Neuron (in vitro differentiated cells): ENCODE measurements around the gene LRRC4C.

ENCODE experiments used
- H2AFZ ChIP-seq: one replicate; pipeline ENCODE4 v1.6.1; 2013; ENCODE audit warnings: low read depth, mild to moderate bottlenecking, inconsistent platforms, low read length, moderate library complexity
- H3K27me3 ChIP-seq: one replicate; pipeline ENCODE4 v1.6.1; 2013; ENCODE audit warnings: low read length; ENCODE audit not compliant: insufficient read depth
- H3K36me3 ChIP-seq: one replicate; pipeline ENCODE4 v1.6.1; 2013; ENCODE audit warnings: low read length; ENCODE audit not compliant: insufficient read depth
- H3K4me1 ChIP-seq: one replicate; pipeline ENCODE4 v1.6.1; 2013; ENCODE audit warnings: low read length; ENCODE audit not compliant: insufficient read depth
- H3K4me3 ChIP-seq: 2 replicates; pipeline ENCODE4 v1.5.1; 2013; ENCODE audit warnings: mild to moderate bottlenecking, low read length, moderate library complexity
- H3K9me3 ChIP-seq: one replicate; pipeline ENCODE4 v1.6.1; 2013; ENCODE audit warnings: low read length

LRRC4C gene

DNA sequence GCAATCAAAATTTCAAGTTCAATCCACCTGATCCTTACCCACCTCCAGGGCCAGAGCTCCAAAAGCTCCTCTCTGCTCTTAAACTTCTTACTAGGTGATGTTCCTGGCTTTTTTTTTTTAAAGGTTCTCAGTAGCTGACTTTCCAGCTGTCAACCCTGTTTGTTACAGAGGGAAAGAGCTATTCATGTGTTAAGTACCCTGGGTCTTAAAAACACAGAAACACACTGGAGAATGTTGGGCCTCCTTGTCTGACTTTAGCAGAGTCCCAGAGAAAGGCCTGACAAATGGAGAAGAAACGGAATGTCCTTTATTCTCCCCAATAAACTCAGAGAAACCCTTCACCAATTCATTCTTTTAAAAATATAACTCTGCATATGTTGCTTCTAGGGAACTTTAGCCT is 3.2 kb downstream of the LRRC4C start:
- Histone ChIP-seq H3K36me3 (no peaks in the 10 kb centered on the region), H3K4me1 (peaks cover 22% of the 10 kb centered on the region), H3K9me3 (no peaks in the 10 kb centered on the region), H3K27me3 (no peaks in the 10 kb centered on the region), H3K4me3 (no peak overlapping the region), H2AFZ (peak overlapping the region; percentile 87)

DNA sequence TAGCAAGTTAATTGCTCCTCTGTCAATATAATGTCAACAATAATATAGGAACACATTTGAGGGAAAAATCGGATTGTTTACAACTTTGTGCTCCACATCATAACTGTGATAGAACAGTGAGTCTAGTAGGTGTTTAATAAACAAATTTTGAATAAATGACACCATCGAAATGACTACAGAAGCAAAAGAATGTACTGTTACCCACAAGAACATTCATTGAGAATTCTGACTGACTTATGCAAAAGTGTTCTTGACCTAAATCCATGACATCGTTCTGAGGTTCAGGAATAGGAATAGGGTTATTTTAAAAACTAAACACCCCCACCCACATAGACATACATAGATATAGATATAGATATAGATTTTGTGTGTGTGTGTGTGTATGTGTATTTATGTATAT is 8.4 kb downstream of the LRRC4C start:
- Histone ChIP-seq H3K36me3 (no peaks in the 10 kb centered on the region), H3K9me3 (no peaks in the 10 kb centered on the region), H3K4me1 (peaks cover 12% of the 10 kb centered on the region), H3K4me3 (no peak overlapping the region), H3K27me3 (no peaks in the 10 kb centered on the region), H2AFZ (no peak overlapping the region)

DNA sequence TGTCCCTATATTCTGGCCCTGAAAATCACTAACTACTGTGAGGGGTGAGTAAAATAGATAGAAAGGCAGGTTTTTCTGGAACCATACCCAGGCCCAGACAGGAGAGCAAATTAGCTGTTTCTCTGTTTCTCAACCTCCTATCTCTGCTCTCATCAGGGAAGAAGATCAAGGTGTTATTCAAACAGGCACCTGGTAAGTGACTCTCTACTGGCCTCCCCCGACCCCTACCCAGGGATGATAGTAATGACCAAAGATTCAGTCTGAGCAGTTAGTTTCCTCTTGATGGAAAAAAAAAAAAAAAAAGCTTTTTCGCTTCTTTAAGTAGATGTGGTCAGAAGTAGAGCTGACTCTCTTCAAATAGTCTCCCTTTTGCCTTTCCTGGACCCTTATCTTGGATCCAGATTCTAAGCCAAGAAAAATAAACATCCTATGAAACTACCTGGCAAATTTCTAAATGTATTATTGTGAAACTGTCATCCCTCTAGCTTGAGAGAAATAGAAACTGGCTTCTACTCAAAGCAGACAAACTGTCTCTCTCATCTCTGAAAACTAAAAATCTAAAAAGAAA is 9.9 kb downstream of the LRRC4C start:
- peaks cover 9% of the 10 kb centered on the region for H3K4me1 ChIP-seq
- H3K9me3 ChIP-seq = no peaks in the 10 kb centered on the region
- H2AFZ ChIP-seq = no peak overlapping the region
- H3K27me3 ChIP-seq = no peaks in the 10 kb centered on the region
- no peak overlapping the region for H3K4me3 ChIP-seq
- no peaks in the 10 kb centered on the region for H3K36me3 ChIP-seq

DNA sequence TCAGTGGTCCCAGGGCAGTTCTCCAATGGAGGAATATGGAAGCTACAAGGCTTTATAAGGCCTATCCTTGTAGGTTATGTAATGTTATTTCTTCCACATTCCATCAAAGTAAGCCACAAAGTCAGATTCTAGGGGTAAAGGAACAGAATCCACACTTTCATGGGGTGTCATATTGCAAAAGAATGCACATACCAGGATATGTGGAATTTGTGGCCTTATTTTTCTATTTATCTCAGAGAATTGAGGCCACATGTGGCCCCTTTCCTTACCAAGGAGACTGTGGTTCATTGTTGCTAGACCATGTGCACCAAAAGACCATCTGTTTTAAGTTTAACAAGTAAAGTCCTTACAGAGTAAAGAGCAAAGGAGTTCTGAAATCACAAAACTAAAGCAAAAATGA is 12.9 kb downstream of the LRRC4C start:
- H3K4me1 ChIP-seq = no peaks in the 10 kb centered on the region
- H3K36me3 ChIP-seq = no peaks in the 10 kb centered on the region
- H3K4me3 ChIP-seq = no peak overlapping the region
- H3K27me3 ChIP-seq = no peaks in the 10 kb centered on the region
- no peaks in the 10 kb centered on the region for H3K9me3 ChIP-seq
- no peak overlapping the region for H2AFZ ChIP-seq

DNA sequence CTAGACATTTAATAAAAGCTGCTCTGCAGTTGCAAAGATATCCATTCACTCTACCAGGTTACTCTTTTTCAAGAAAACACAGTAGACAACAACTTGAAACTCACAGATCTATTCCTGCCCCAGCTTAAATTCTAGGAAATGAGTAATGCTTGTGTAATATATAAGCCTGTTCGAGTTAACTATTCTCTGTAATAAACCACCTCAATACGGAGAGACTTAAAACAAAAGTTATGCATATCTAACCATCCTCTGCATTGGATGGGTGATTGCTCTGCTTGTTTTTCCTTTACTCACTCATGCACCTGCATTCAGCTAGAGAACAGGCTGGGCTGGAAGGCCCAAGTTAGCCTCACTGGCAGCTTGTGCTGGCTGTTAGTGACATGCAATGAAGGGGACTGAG is 13.3 kb downstream of the LRRC4C start:
- no peak overlapping the region for H2AFZ ChIP-seq
- no peaks in the 10 kb centered on the region for H3K4me1 ChIP-seq
- no peaks in the 10 kb centered on the region for H3K36me3 ChIP-seq
- H3K27me3 ChIP-seq = no peaks in the 10 kb centered on the region
- no peaks in the 10 kb centered on the region for H3K9me3 ChIP-seq
- no peak overlapping the region for H3K4me3 ChIP-seq

DNA sequence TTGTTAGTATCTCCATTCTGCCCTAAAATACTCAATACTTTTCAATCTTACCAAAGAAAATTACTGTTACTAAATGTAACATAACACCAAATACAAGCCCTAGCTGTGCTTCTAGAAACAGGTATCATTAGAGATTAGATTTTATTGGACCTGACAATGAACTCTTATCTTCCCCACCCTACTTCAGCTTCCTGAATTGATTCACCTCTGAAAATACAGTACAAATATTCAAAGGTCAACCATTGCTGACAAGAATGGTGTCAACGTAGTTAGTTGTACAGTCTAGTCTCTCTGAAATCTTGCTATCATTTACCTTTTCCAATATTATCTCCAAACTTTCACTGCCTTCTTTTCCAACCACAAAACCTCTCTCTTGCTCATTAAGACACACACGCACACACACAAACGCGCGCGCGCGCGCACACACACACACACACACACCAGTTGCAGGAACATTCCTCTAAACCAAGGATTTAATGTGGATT is 22.4 kb downstream of the LRRC4C start:
- Histone ChIP-seq H3K4me3 (no peak overlapping the region), H3K27me3 (no peaks in the 10 kb centered on the region), H2AFZ (no peak overlapping the region), H3K4me1 (no peaks in the 10 kb centered on the region), H3K36me3 (no peaks in the 10 kb centered on the region), H3K9me3 (no peaks in the 10 kb centered on the region)

DNA sequence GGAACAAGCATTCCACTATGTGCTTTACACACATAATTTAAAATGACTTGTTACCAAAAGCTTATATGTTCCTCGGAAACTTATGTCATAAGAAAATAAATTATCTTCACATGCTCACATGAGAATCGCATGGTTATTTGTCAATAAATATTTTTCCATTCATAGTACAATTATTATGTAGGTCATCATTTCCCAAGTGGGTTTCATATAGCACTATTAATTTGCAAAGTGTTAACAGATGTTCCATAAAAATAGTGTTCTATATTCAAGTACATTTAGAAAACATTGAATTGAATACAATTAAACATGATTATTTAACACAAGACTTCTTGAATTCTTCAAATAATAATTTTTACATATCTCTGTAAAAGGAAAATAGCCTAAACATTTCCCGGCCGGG is 23.9 kb downstream of the LRRC4C start:
- Histone ChIP-seq H3K9me3 (no peaks in the 10 kb centered on the region), H3K36me3 (no peaks in the 10 kb centered on the region), H3K4me1 (no peaks in the 10 kb centered on the region), H3K4me3 (no peak overlapping the region), H3K27me3 (no peaks in the 10 kb centered on the region), H2AFZ (no peak overlapping the region)

DNA sequence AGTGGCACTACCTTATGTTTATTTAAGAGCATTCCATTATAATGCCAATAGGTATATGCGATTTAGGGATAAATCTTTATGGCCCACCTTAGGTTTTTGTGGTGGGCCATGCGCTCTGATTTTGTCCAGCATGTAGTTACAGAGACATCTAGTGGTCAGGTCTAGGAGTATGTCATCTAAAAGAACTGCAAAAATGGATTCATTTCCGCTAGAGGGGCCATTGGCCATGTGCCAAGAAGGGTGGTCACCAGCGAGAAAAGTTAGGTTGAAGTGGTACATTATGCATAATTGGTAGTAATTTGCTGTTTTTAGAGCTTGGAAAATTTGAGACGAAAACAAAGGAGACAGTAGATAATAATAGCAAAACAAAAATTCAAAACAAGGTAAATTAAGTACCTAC is 27.7 kb downstream of the LRRC4C start:
- no peak overlapping the region for H3K4me3 ChIP-seq
- no peaks in the 10 kb centered on the region for H3K36me3 ChIP-seq
- H3K4me1 ChIP-seq = no peaks in the 10 kb centered on the region
- no peaks in the 10 kb centered on the region for H3K27me3 ChIP-seq
- no peak overlapping the region for H2AFZ ChIP-seq
- no peaks in the 10 kb centered on the region for H3K9me3 ChIP-seq

DNA sequence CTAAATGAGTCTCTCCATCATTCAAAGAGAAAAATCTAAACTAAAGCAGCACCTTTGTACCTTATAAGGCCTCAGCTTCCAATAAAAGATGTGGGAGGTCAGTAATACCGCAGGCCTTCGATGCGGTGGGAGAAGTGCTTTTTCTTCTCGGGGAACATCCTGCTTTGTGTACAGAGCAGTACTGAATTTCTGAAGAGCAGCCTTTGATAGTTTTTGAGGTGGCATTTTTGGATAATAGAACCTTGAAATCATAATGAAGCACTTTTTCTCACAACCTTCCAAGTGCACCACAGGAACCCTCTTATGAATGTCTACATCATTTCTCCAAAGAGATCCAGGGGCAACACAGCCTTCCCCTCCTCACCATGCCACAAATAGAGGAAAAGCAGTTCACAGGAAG is 39.6 kb downstream of the LRRC4C start:
- Histone ChIP-seq H3K27me3 (no peaks in the 10 kb centered on the region), H3K4me1 (no peaks in the 10 kb centered on the region), H2AFZ (no peak overlapping the region), H3K36me3 (no peaks in the 10 kb centered on the region), H3K9me3 (no peaks in the 10 kb centered on the region), H3K4me3 (no peak overlapping the region)

DNA sequence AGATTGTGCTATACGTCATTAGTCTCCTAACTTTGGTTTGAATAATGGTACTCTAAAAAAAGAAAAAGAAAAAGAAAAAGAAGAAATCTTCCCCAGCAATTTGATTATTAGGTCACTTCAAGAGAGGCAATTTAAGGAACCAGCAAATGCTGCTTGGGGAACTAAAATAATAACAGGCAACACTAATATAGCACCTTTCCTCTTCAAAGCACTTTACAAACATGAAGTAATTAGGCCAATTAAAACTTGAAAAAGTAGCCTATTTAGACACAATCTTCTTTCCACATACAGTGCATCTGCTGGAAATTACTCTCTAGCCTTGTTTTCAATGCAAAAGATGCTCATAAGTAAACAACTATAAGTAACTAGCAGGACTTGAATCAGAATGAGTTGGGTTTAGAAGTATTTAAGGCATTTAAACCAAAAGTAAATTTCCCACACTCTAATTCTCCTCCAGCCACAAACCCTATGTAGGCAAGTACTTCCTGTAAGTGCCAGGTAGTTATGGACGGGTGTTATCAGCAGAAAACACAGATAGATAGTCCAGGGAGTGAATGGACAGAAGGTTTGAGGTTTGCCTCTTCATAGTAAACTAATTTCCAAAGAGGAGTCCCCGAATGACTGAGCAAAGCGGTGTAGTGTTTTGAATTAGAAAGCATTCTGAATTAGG is 44.5 kb downstream of the LRRC4C start:
- Histone ChIP-seq H3K4me3 (no peak overlapping the region), H2AFZ (no peak overlapping the region), H3K9me3 (no peaks in the 10 kb centered on the region), H3K4me1 (no peaks in the 10 kb centered on the region), H3K36me3 (no peaks in the 10 kb centered on the region), H3K27me3 (no peaks in the 10 kb centered on the region)

DNA sequence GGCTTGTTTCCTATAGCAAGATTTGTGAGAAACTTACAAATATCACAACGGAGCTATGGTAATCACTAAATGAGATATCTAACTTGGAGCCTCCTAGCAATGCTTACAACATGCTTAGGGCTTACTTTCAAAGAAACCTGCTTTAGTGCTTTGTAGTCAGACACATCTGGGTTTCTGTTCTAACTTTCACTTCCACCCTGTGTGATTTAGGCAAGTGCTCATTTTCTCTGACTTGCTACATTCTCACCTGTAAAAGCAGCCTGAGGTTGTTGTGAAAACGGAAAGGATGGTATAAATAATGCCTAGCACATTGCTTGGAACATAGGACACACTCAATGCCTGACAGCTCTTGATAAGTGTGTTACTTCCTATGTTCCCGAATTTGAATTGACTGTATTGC is 45.6 kb downstream of the LRRC4C start:
- Histone ChIP-seq H3K4me3 (no peak overlapping the region), H3K36me3 (no peaks in the 10 kb centered on the region), H3K27me3 (no peaks in the 10 kb centered on the region), H3K9me3 (no peaks in the 10 kb centered on the region), H3K4me1 (peaks cover 1% of the 10 kb centered on the region), H2AFZ (no peak overlapping the region)

DNA sequence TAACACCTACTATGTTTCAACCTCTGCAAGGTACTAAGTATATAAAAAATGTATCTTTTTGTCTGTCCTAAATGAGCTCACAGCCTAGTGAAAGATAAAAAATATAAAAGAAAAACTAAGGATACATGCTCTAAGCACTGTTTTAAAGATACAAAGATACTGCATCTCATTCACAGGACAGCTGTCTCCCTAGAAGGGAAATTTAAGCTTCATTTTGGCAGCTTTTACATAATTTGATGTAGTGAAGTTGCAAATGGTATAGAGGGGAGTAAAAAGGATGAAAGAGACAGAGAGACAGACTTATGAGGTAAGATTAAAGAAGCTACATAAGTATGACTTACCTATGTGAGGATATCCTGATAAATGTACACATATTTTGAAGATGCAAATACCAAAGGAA is 53.6 kb downstream of the LRRC4C start:
- H2AFZ ChIP-seq = no peak overlapping the region
- H3K4me1 ChIP-seq = peaks cover 7% of the 10 kb centered on the region
- no peak overlapping the region for H3K4me3 ChIP-seq
- H3K27me3 ChIP-seq = no peaks in the 10 kb centered on the region
- H3K9me3 ChIP-seq = no peaks in the 10 kb centered on the region
- no peaks in the 10 kb centered on the region for H3K36me3 ChIP-seq

DNA sequence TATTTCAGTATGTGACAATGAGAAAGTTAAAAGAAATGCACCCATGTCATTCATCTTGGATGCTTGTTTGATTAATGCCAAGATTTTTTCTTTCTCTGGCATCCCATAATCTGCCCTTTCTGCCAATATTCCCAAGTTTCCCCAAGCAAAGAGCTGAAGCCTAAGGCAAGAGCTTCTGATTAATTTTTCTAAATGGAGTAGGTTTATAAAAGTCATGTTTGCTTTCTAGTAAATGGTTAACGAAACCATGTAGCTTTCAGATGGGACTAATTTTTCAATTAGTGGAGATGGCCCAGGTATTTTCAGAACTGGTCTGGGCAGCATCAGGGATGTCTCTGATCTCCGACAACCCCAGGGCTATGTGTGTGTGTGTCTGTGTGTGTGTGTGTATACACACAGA is 55.3 kb downstream of the LRRC4C start:
- Histone ChIP-seq H3K9me3 (no peaks in the 10 kb centered on the region), H3K4me1 (peaks cover 13% of the 10 kb centered on the region), H2AFZ (no peak overlapping the region), H3K4me3 (no peak overlapping the region), H3K36me3 (no peaks in the 10 kb centered on the region), H3K27me3 (no peaks in the 10 kb centered on the region)

DNA sequence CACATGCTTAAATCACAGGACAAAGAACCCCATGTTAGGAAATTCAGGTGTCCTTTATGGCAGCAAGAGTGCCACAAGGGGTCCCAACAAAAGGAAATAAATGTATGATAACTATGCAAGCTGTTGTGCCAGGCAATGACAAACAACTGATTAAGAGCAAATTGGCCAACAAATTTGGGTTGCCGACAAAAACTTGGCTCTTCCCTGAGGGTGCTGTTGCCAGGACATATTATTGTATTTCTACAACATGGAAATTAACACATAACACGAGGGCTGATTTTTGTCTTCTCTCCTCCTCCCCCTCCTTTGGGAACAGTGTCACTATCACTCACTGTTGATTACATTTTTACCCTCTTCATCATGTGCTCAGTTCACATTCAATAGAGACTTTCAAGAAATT is 56.0 kb downstream of the LRRC4C start:
- Histone ChIP-seq H3K4me3 (no peak overlapping the region), H3K27me3 (no peaks in the 10 kb centered on the region), H2AFZ (no peak overlapping the region), H3K9me3 (no peaks in the 10 kb centered on the region), H3K36me3 (no peaks in the 10 kb centered on the region), H3K4me1 (peaks cover 9% of the 10 kb centered on the region)
